G401.6 (cell line): ENCODE results near the gene REEP1.
"Not testable (repeated sequence)": the region's sequence is repeated elsewhere in the genome, so short reads cannot be mapped to it uniquely, and the experiment has no call there.

ENCODE experiments used
- FAIRE-seq: peaks from 2 replicates; lab custom pipeline; 2012; peaks lifted over from hg19 to GRCh38; lab: Jason Lieb, UNC

The REEP1 gene

GRCh38 chr2:86223140-86223926 is 114.1 kb downstream of the REEP1 start:
- FAIRE-seq, result no peak

- peak; percentile 8 for FAIRE-seq
These were observed 116.3 kb downstream of the REEP1 start for GRCh38 chr2:86221066-86221684.

- FAIRE-seq, result no peak
These were observed 117.5 kb downstream of the REEP1 start for GRCh38 chr2:86219896-86220295.

GRCh38 chr2:86218124-86218523 is 119.3 kb downstream of the REEP1 start:
- FAIRE-seq, result no peak

- no peak for FAIRE-seq
These were observed 120.6 kb downstream of the REEP1 start for GRCh38 chr2:86216575-86217555.

- no peak for FAIRE-seq
These were observed 123.0 kb downstream of the REEP1 start for GRCh38 chr2:86214503-86214832.

- FAIRE-seq, result no peak
These were observed 123.5 kb downstream of the REEP1 start for GRCh38 chr2:86213699-86214502.

- no peak for FAIRE-seq
These were observed 124.4 kb downstream of the REEP1 start for GRCh38 chr2:86213056-86213455.

- FAIRE-seq, result no peak
These were observed 125.6 kb downstream of the REEP1 start for GRCh38 chr2:86211796-86212188.

- FAIRE-seq, result no peak
These were observed 126.2 kb downstream of the REEP1 start for GRCh38 chr2:86211033-86211795.

GRCh38 chr2:86204458-86204857 is 133.0 kb downstream of the REEP1 start:
- no peak for FAIRE-seq

- FAIRE-seq, result no peak
These were observed 133.8 kb downstream of the REEP1 start for GRCh38 chr2:86203614-86204013.

GRCh38 chr2:86202702-86203101 is 134.7 kb downstream of the REEP1 start:
- no peak for FAIRE-seq

- FAIRE-seq, result no peak
These were observed 135.1 kb downstream of the REEP1 start for GRCh38 chr2:86202336-86202692.

- no peak for FAIRE-seq
These were observed 135.6 kb downstream of the REEP1 start for GRCh38 chr2:86201671-86202335.

- FAIRE-seq, result not testable (repeated sequence)
These were observed 136.9 kb downstream of the REEP1 start for GRCh38 chr2:86200564-86200963.

- no peak for FAIRE-seq
These were observed 137.6 kb downstream of the REEP1 start for GRCh38 chr2:86199834-86200177.

- FAIRE-seq, result no peak
These were observed 141.5 kb downstream of the REEP1 start for GRCh38 chr2:86195808-86196387.

- peak; percentile 94 for FAIRE-seq
These were observed 142.2 kb downstream of the REEP1 start, which contains the start of gene IMMT for GRCh38 chr2:86195055-86195807. Gene IMMT (minus strand): TSS chr2:86195462. CDS start chr2:86195382, 80 bp downstream.

- no peak for FAIRE-seq
These were observed 142.7 kb downstream of the REEP1 start for GRCh38 chr2:86194751-86195054.
